ENCODE results near the gene ALPL.
A peak's percentile ranks its signal among the peaks of the same experiment; 100 is the strongest.

ALPL gene

DNA sequence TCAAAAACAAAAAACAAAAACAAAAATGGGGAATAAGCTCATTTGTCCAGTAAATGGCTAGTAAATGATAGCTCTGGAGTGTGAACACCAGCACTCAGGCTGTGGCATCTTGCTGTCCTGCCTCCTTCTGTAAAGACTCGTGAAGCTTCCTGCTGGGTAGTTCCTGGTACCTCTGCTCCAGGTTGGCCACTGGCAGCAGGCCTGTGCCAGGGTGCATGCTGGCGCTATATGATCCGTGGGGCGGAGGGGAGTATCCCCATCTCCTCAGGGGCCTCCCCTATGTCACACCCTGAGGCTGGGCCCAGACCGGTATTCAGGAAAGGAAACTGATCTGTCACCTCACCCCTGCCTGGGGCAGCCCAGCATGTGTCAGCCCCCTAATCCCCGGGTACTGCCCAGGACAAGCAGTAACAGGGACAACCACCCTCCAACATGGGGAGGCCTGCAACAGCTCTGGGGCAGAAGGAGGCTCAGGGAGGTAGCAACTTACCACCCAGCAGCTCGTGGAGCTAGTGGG, 14.1 kb downstream of the ALPL start:
- intact Hi-C loops (cut with DNase I) = no loop called here
- DNase-seq = no peak

DNA sequence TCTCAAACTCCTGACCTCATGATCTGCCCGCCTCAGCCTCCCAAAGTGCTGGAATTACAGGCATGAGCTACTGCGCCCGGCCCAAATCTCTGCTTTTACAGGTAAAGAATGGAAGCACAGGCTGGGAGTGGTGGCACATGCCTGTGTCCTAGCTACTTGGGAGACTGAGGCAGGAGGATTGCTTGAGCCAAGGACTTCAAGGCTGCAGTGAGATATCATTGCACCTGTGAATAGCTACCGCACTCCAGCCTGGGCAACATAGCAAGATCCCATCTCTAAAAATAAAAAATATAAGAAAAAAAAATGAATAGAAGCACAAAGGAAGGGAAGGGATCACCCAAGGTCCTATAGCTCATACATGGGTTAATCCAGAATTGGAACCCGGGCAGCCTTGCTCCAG, 15.0 kb downstream of the ALPL start:
- DNase-seq = no peak
- intact Hi-C loops (cut with DNase I) = no loop called here

DNA sequence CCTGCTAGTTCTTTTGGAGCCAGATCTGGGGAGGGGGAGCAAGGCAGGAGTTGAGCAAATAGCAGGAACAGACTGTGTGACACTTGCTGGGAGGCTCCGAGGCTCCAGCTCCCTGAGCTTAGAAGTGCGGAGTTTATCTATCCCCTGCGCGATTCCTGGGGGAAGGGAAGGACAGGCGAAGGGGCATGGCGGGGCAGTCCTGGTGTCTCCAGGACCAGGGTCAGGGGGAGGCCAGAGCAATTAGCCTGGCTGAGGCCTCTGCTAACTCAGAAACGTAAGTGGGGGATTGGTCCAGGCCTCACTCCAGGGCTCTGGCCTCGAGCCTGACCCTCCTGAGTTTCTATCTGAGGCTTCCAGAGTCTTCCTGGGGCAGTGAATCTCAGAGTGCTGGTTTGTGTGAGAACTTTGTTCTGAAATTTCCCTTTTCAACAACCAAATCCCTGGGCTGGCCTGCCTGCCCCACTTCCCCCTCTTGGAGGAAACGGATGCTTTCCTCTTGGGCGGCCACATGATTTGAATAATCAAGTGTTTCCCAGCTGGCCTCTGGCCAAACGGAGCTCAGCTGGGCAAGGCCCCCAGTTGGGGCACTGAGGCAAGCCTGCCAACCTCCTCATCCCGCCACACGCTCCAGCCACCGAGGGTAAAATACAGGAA, 15.6 kb downstream of the ALPL start:
- intact Hi-C loops (cut with DNase I) = no loop called here
- peak; percentile 32 to 82 (median 62) for DNase-seq

DNA sequence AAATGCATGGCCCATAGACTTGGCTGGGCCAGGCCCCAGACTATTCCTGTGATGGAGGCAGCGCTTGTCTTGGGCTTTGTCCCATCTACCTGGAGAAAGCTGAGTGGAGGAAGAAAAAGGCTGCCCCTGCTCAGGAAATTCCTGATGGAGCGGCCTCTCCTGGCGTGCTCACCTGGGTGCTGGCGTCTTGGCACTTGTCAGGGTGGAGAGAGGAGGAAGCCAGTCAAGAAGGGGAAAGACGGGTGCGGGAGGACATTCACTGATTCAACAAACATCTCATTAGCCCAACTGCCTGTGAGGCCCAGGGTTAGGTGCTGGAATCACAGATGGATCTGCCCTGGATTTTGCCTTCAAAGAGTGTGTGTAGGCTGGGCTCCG, 16.1 kb downstream of the ALPL start:
- intact Hi-C loops (cut with DNase I) = no loop called here
- DNase-seq = no peak

DNA sequence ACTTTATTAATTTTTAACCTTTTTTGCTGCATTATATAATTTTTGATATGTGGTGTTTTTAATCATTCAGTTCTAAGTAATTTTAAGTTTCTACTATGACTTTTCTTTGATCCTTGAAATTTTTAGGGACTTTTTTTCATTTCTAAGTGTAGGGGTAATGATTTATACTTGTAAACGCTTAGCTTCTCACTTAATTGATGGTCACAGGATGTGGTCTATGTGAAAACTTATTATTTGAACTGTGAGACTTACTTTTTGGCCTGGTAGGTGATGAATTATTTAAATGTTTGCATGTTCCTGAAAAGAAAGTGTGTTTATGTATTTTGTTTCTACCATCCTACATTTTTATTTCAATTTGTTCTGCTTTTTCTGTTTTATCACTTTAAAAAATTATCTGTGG, 17.2 kb downstream of the ALPL start:
- DNase-seq = no peak
- intact Hi-C loops (cut with DNase I) = no loop called here

DNA sequence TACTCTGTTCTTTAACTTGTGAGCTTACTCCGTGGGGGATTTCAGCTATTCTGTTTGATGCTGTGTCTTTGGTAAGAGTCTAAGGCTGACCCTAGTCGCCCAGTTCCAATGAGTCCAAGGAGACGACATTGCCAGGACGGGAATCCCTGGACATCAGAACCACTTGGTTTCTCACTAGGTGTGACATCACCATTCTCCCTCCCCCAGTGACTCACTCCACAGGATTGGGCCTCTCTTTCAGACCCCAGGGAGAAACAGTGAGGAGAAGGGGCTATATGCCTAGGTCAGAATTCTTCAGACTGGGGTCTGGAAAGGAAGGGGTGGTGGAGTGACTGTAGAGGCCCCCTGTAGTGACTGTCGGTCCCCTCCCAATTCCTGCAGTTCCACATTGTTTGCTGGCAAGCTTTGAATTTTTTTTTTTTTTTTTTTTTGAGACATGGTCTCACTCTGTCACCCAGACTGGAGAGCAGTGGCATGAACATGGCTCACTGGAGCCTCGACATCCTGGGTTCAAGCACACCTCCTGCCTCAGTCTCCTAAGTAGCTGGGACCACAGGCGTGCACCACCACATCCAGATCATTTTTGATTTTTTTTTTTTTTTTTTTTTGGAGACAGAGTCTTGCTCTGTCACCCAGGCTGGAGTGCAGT, 21.3 kb downstream of the ALPL start:
- intact Hi-C loops (cut with DNase I) = no loop called here
- no peak for DNase-seq

DNA sequence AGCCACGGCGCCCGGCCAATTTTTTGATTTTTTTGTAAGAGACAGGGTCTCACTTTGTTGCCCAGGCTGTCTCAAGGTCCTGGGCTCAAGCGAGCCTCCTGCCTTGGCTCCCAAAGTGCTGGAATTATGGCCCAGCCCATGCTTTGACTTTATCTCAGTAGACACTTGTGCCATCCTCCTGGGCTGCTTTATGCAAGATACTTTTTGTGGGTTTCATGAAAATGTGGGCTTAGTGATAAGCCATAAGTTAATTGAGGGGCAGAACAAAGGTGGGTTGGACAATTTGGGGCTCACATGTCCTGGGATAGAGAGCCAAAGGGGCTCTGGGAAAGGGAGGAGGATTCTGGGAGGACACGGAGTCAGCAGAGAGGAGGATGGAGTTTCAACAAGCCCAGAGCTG, 22.0 kb downstream of the ALPL start:
- no peak for DNase-seq
- intact Hi-C loops (cut with DNase I) = no loop called here

DNA sequence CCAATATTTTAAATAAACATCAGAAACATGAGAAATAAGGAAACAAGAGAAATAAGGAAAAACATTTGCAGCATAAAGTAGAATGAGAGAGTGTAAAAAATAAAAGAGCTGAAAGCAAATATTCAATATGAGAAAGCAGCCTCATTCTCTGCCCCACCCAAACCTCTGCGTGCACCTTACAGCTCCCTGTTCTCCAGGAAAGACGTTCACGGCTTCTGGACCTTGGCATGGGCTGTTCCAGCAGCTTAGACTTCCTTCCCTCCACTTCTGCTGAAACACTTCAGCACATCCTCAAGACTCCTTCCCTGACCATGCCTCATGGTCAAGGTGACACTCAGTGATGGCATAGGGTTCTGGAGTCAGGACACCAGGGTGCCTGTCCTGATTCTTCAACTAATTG, 23.3 kb downstream of the ALPL start:
- DNase-seq = no peak
- intact Hi-C loops (cut with DNase I) = no loop called here

DNA sequence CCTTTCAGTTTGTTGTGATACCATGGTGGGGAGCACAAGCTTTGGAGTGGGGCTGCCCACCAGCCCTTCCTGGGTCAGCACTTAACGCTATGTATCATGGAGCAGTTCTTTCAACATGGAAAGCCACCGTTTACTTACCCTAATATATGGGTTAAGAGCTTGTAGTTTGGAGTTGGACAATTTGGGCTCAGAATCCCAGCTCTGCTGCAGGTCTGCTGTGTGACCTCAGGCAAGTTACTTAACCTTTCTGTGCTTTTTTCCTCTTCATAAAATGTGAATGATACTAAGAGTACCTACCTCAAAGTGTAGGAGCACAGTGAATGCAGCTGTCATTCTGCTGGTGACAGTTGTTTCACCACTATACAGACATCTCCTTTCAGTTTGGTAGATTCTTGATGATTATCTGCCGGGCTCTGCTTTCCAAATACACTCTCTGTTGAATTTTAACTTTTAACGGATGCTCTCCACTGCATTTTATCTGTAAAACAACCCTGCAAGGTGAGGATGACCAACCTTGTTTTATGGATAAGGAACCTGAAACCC, 23.8 kb downstream of the ALPL start:
- intact Hi-C loops (cut with DNase I) = no loop called here
- no peak for DNase-seq

DNA sequence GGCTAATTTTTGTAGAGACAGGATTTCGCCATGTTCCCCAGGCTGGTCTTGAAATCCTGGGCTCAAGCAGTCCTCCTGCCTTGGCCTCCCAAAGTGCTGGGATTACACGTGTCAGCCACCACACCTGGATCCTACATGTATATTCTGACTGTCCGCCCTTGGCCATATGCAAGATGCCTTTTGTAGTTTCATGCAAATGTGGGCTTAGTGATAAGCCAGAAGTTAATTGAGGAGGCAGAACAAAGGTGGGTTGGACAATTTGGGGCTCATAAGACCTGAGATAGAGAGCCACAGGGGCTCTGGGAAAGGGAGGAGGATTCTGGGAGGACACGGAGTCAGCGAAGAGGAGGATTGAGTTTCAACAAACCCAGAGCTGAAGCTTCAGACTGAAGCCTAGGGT, 24.9 kb downstream of the ALPL start:
- intact Hi-C loops (cut with DNase I) = no loop called here
- no peak for DNase-seq

DNA sequence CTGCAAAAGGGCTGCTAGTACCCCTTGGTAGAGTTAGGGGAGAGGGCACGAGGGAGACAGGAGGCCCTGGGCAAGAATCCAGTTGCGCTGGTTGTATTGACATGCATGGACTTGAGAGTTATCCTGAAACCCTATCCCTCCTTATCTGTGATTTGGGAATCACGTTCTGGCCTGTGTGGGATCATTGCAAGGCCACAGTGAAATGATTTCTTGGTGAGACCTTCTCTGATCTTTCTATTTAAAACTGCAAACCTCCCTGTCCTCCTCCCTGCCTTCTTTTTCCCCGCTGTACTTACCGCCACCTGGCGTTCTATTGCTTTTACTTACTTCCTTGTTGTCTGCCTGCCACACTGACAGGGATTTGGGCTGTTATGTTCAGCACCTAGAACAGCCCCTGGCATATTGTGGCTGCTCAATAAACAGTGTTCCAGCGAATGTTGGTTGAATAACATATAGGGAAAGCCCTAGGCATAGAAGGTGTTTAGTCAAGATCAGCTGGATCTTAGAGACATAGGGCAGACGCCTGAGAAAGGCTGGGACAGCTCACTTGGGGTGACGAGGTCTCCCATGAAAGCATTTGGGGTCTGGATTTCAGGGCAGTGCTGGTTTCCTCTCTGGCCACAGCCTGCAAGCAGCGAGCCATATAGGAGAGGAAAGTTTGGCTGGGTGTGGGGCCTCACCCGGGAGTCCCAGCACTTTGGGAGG, 25.6 kb downstream of the ALPL start:
- intact Hi-C loops (cut with DNase I) = no loop called here
- peak in 8 of 42 donors; percentile 17 to 50 (median 21) for DNase-seq

DNA sequence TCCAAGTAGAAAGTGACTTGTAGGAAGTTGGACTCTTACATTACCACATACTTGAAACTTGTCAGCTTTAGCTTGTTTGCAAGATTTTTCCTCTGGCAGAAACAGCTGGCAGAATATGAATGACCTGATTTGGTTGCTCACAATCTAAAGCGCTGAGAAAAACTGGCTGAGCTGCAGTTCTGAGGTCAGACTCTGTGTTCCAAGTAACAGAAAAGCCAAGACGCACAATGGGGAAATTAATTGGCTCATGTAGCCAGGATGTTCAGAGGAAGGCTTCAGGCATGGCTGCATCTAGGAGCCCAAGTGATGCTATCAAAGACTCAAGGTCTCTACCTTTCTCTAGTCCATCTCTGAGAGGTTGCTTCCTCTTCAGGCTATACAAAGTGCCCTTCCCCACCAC, 27.0 kb downstream of the ALPL start:
- intact Hi-C loops (cut with DNase I) = no loop called here
- DNase-seq = no peak

DNA sequence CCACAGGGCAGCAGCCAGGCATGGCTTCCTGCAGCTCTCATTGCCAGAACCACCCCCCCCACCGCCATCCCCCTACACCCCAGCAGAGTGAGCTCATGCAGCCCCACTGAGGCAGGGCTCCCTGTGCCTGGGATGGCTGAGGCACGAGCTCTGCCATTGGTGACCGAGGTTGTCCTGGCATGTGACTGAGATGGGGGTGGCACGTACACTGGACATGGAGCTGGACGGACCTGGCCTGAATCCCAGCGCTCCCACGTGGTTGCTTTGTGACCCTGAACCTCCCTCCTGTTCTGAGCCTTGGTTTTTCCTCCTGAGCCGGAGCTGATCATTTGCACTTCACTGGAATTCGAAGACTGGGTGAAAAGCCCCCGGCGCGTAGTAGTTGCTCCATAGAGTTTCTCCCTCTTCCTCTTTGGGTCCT, 28.3 kb downstream of the ALPL start:
- peak in 12 of 42 donors; percentile 6 to 50 (median 20) for DNase-seq
- intact Hi-C loops (cut with DNase I) = no loop called here

DNA sequence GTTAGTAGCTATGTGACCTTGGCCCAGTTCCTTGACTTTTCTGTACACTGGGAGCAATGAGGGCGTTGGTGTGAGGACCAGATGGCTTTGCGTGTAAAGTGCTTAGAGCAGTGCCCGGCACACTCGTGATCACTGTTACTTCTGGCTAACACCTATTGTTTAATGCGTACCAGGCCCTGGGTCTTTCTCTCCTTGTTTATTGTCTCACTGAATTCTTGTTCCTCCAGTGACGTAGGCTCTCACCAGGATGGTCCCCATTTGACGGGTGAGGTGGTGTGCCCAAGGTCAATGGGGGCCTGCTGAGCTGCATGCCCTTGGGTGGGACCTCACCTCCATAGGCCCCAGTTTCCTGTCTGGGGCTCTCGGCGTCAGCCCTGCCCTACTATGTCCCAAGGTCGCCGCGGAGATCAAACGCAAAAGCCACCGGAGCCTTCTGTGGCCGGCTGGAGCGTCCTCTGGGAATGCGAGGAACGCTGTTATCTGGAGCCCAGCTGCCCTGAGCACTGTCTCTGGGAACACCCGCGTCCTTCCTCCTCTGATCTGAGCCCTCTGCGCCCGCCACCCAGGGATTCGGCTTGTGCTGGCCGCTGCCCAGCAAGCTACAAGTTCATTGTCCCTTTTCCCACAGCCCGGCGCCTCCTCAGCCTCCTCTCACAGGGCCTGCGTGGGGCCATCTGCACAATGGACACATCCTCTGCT, 28.9 kb downstream of the ALPL start:
- intact Hi-C loops (cut with DNase I) = no loop called here
- DNase-seq = no peak

DNA sequence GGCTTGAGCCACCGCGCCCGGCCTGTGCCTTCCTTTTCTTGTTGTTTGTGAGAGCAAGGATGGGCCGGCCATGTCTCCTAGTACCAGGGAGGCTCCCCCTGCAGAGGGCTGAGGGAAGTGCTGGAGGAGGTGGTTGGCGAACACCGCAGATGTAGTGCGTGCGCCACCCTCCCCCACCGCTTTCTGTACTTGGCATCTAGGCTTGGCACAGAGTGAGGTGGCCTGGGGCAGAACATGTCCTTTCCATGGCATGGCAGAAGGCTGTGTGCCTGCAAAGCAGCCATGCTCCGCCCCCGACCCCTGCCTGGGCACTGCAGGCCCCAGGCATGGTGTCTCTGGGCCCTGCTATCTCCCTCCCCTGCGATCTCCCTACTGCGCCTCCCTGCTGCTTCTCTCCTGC, 30.7 kb downstream of the ALPL start:
- DNase-seq = peak in 15 of 42 donors; percentile 17 to 53 (median 34)
- intact Hi-C loops (cut with DNase I) = no loop called here

DNA sequence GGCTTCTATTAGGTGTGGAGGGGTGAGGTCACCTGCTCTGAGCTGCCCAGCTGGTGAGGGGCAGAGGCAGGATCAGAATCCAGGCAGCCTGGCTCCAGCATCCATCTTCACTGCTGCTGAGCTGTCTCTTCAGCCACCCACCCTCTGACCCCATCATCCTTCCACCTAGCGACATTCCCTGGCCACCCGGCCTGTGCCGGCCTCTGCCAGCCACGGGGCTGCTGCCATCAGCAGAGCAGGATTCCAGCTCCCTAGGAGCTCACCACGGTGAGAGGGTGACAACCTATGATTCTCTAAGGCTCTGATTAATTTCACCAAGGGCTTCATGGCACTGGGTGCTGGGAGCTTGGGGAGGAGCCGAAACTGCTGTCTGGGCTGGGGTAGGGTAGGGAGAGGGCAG, 32.1 kb downstream of the ALPL start:
- DNase-seq = no peak
- intact Hi-C loops (cut with DNase I) = no loop called here

DNA sequence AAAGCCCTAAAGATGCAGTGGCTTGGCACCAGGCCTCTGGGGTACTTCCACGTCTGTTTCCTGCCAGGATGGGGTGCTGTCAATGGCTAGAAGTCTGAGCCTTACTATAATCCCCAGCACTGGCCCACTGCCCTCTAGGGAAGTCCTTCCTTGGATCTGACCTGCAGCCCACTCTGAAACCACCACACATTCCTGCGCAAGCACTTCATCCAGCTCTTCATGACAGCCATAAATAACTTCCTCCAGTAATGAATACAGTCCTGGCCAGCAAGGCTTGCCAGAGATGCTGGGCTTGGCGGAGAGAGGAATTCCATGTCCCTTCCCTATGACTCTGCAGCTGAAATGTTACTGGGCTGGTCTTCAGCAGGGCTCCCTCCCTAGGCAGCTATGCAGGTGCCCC, 32.6 kb downstream of the ALPL start:
- no peak for DNase-seq

DNA sequence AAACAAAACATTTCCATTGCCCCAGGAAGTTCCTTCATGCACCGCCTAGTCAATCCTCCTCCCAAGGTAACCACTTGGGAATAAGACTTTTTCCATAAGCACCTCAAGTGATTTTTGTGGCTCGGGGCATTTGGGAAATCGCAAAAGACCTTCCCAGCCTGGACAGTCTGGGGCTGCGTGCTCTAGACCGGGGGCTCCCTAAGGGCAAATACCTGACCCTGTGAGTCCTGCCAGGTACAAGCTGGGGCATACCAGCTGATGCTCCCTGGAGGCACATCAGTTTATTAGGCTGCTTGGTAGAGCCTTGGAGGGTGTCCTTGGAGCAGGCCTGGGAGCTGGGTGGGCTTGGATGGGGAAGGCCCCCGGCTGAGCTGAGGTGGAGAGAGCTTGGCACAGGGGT, 34.4 kb downstream of the ALPL start:
- intact Hi-C loops (cut with DNase I) = no loop called here

More for the DNA sequence above, 32.6 kb downstream of the ALPL start:
- intact Hi-C loops (cut with DNase I) = no loop called here

DNA sequence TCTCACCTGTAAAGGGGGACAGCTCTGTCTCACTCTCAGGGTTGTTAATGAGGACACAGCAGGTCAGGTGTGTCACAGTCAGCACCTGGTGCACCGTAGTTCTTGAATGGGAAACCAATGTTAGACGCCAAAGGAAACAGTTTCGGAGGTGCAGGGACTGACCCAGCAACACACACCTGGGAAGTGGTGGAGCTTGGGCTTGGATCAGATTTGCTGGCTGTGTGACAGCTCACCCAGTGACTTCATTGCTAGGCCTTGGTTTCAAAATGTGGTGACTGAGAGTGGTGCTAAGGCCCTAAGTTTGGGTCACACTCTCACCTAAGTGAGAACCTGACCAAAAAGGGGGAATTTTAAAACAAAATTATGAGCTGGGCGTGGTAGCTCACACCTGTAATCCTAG, 34.9 kb downstream of the ALPL start:
- DNase-seq = no peak
- intact Hi-C loops (cut with DNase I) = no loop called here

More for the DNA sequence above, 34.4 kb downstream of the ALPL start:
- no peak for DNase-seq

Measured in head of caudate nucleus (tissue), 42 donors.